DLD1 (cell line): ENCODE results near the gene NEK2.
"Not testable (repeated sequence)": the region's sequence is repeated elsewhere in the genome, so short reads cannot be mapped to it uniquely, and the experiment has no call there.

Experiments
- in situ Hi-C: cut with HindIII; loops from 2 replicates; pipeline ENCODE4 v1.10.0; 2017; ENCODE audit warnings: low sequenced_read_pairs

Gene NEK2

DNA sequence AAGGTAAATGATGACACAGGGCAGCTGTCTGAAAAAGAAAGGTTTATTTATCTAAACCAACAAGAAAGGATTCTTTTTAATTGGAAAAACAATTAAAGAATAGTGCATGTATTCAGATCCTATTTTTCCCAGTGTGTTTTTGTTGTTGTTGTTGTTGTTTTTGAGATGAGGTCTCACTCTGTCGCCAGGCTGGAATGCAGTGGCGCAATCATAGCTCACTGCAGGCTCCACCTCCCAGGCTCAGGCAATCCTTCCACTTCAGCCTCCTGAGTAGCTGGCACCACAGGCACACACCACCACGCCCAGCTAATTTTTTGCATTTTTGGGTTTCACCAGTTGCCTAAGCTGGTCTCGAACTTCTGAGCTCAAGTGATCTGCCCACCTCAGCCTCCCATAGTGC lies 22.1 kb downstream of the NEK2 start:
- in situ Hi-C loops: no loop called here

- in situ Hi-C loops: no loop called here
Measured at GRCh38 chr1:211652371-211652770, 23.1 kb downstream of the NEK2 start.

DNA sequence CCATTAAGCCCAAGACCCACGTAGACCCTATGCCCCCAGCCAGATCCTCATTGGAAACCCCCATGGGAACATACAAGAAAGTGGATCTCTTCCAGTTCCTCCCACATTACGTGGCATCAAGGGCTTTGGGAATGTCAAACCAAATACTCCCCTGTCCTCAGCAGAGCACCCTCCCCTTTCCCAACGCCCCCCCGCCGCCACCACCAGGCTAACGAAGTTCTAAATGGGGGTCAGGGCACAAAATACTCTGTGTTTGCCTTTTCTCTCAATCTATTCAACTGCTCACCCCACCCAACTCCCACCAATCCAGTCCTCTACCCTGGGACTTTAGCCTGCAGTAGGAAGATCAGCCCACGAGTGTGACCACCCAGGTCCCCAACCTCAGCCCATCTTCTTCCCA lies 24.5 kb downstream of the NEK2 start:
- in situ Hi-C loops: no loop called here

GRCh38 chr1:211648980-211649934 lies 26.2 kb downstream of the NEK2 start:
- in situ Hi-C loops: no loop called here

- in situ Hi-C loops: no loop called here
Measured at GRCh38 chr1:211648336-211648735, 27.1 kb downstream of the NEK2 start.

- in situ Hi-C loops: no loop called here
Measured at GRCh38 chr1:211647711-211648121, 27.7 kb downstream of the NEK2 start.

DNA sequence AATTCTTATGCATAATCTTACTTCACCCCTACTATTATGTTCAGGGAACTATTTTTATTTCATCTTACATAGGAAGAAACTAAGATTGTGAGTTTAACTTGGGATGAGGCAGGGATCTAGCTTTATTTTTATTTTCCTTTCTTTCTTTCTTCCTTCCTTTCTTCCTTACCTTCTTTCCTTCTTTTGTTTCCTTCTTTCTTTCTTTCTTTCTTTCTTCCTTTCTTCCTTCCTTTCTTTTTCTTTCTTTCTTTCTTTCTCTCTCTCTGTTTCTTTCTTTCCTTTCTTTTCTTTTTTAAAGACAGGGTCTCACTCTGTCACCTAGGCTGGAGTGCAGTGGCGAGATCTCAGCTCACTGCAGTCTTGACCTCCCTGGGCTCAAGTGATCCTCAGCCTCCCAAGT lies 28.9 kb downstream of the NEK2 start:
- in situ Hi-C loops: no loop called here

DNA sequence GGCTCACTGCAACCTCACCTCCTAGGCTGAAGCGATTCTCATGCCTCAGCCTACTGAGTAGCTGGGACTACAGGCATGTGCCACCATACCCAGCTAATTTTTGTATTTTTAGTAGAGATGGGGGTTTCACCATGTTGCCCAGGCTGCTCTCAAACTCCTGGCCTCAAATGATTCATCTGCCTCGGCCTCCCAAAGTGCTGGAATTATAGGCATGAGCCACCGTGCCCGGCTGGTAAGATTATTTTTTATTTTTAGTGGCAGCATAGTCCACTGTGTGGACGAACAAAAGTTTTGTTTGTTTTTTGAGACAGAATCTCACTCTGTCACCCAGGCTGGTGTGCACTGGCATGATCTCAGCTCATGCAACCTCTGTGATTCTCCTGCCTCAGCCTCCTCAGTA lies 29.8 kb downstream of the NEK2 start:
- in situ Hi-C loops: not testable (repeated sequence)

DNA sequence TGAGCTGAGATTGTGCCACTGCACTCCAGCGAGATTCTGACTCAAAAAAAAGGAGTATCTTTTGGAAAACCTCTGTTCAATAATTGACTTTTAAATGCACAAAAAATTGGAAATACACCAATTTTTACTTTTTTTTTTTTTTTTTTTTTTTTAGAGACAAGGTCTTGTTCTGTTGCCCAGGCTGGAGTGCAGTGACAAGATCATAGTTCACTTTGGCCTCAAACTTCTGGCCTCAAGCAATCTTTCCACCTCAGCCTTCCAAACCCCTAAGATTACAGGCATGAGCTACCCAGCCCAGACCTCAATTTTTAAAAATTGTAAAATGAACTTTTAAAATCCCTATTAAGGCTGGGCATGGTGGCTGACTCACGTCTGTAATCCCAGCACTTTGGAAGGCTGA lies 30.8 kb downstream of the NEK2 start:
- in situ Hi-C loops: no loop called here

GRCh38 chr1:211643324-211644212 lies 31.9 kb downstream of the NEK2 start:
- in situ Hi-C loops: no loop called here

- in situ Hi-C loops: no loop called here
Measured at GRCh38 chr1:211642870-211643269, 32.6 kb downstream of the NEK2 start.

DNA sequence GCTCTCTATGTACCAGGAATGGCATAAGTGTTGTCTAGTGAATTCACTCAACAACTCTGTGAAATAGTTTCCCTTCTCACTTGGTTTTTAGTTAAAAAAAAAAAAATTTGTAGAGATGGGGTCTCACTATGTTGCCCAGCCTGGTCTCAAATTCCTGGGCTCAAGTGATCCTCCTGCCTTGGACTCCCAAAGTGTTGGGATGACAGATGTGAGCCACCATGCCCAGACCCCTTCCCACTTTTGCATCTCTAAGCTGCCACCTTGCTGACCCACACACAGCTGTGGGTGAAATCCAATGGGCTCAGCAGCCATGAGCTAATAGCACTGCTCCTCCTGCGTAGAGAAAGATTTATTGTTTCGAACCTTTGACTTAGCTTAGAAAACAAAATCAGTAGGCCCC lies 33.5 kb downstream of the NEK2 start:
- in situ Hi-C loops: no loop called here

DNA sequence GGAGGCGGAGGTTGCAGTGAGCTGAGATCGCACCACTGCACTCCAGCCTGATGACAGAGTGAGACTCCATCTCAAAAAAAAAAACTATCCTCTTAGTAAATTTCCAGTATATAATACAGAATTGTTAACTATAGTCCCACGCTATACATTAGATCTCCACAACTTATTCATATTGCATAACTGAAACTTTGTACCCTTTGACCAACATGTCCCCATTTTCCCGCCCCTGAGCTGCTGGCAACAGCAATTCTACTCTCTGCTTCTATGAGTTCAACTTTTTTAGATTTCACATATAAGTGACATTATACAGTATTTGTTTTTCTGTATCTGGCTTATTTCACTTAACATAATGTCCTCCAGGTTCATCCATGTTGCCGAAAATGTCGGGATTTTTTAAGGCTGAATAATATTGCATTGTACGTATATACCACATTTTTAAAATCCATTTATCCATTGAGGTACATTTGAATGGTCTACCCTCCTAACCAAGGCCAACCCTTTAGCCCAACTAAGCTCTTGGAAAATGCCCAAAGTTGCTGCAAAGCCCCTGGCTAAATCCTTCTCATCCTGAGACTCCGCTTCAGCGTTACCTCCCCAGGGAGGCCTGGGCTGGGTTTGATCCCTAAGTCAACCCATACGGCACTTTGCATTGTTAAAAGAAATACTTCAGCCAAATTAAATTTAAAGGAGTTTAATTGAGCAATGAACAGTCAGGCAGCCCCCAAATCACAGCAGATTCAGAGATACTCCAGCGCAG lies 34.2 kb downstream of the NEK2 start:
- in situ Hi-C loops: no loop called here

GRCh38 chr1:211640301-211640630 lies 35.2 kb downstream of the NEK2 start:
- in situ Hi-C loops: no loop called here

GRCh38 chr1:211639475-211640300 lies 35.7 kb downstream of the NEK2 start:
- in situ Hi-C loops: no loop called here

DNA sequence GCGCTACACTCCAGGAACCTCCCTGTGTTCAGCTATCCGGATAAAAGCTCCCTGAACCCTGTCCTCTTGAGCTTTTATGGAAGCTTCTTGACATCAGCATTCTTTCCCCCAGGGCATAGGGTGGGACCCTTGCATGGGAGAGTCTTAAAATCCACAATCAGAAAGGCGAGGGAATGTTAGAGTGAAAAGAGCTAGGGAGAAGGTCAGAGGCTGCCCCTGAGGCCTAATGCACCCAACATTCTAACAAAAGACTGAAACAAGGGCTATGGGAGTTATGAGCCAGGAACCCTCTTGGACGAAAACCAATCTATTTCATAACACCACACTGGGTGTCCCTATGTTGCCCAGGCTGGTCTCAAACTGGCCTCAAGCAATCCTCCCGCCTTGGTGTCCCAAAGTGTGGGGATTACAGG lies 36.7 kb downstream of the NEK2 start:
- in situ Hi-C loops: no loop called here

DNA sequence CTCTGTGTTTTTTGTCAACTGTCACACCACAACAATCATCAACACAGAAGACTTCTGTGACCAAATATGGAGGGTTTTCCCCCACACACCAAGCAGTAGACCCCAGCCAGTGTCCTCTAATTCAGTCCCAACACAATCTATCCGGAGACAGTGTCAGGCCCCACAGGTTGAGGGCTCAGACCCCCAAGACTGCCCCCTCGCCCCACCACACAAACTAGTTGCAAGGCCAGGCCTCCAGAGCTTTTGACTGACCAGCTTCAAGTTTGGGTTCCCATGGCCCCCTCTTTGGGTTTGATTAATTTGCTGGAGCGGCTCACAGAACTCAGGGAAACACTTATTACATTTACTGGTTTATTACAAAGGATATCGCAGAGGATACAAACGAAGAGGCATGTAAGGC lies 37.2 kb downstream of the NEK2 start:
- in situ Hi-C loops: no loop called here

GRCh38 chr1:211637066-211637465 lies 38.4 kb downstream of the NEK2 start:
- in situ Hi-C loops: no loop called here

- in situ Hi-C loops: not testable (repeated sequence)
Measured at GRCh38 chr1:211636575-211637029, 38.8 kb downstream of the NEK2 start.

DNA sequence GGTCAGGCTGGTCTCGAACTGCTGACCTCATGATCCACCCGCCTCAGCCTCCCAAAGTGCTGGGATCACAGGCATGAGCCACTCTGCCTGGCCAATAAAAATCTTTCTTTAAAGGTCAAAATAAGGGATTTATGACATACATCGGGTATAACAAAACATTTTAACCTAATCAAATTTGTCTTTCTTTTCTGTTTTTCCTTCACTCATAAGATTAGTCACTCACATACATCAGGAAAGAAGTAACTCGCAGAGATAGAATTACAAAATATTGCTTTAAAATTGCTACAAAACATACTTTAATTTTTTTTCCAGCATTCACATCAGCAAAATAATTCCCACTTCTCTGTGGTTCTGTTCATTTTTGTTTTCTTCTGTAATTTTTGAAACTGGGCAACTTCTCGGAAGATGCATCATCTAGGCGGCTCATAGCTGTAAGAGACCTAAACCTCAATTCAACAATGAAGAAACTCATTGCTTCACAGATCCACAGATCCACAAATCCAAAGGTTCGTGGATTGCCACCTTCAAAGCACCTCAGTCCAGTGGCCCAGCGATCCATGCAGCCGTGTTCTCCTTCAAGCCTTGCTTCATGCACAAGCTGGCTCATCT lies 39.7 kb downstream of the NEK2 start:
- in situ Hi-C loops: no loop called here
